Esophagus muscularis mucosa (tissue), 4 donors: Measurements from ENCODE around the gene PRKCD. TPM values are rescaled to one million over a fixed set of nuclear protein-coding genes. Genes with fewer than 3 reads are reported as not detected.

Experiments
- DNase-seq: peaks from one replicate; pipeline ENCODE4 v3.0.0-alpha.2; 2017; ENCODE audit errors: extremely low spot score
- H3K27ac ChIP-seq, 4 donors: fragments of 200-600 bp; sonication (generic); replicated peaks in 1 of 4; 1 replicate in 3 of 4; 2 replicates in 1 of 4; pipeline ENCODE4 v1.5.1; 2016 to 2019; ENCODE audit warnings: mild to moderate bottlenecking in 1 of 4
- H3K27me3 ChIP-seq, 4 donors: fragments of 200-600 bp; sonication (generic); one replicate each; pipeline versions ENCODE4 v1.5.1 to v1.6.0; 2016 to 2019
- H3K36me3 ChIP-seq, 4 donors: fragments of 200-600 bp; sonication (generic); one replicate each; pipeline ENCODE4 v1.5.1; 2016 to 2019
- H3K4me1 ChIP-seq, 4 donors: fragments of 200-600 bp; sonication (generic); one replicate each; pipeline ENCODE4 v1.5.1; 2016 to 2019
- H3K4me3 ChIP-seq, 4 donors: fragments of 200-600 bp; sonication (generic); 1 replicate in 2 of 4; 2 replicates in 2 of 4; pipeline ENCODE4 v1.5.1; 2016 to 2019; ENCODE audit warnings: mild to moderate bottlenecking in 4 of 4, moderate library complexity in 1 of 4
- H3K9me3 ChIP-seq, 4 donors: fragments of 200-600 bp; sonication (generic); 1 replicate in 3 of 4; 2 replicates in 1 of 4; pipeline ENCODE4 v1.5.1; 2016 to 2019
- EP300 ChIP-seq: sonication (generic); formaldehyde crosslinking; IDR thresholded peaks from one replicate; pipeline ENCODE4 v1.6.1; 2017; ENCODE audit warnings: antibody characterized with exemption
- POLR2A ChIP-seq: fragments of 450-650 bp; IDR thresholded peaks from one replicate; pipeline ENCODE4 v1.6.1; 2017; ENCODE audit warnings: antibody characterized with exemption, moderate library complexity, mild to moderate bottlenecking, low read depth
- POLR2AphosphoS5 ChIP-seq, 2 donors: sonication (generic); formaldehyde crosslinking; IDR thresholded peaks; one replicate each; pipeline ENCODE4 v1.6.1; 2017; ENCODE audit warnings: antibody characterized with exemption in 2 of 2
- WGBS: methylation state at CpG from one replicate; pipeline ENCODE4 v1.1.5; 2018; 5-methylcytosine and 5-hydroxymethylcytosine counted together
- intact Hi-C: fragments of 100-400 bp; cut with DNase I; formaldehyde crosslinking; loops from one replicate; pipeline ENCODE4 v1.15.1; 2023
- total RNA-seq, 4 donors: library from RNA; depleted of rRNA; stranded (reverse); fragments of >200 nt; gene quantifications; one replicate each; pipeline versions ENCODE4 v1.1.0 to v1.2.1, GENCODE V29; 2016
- TF ChIP-seq, protein P1 (sequence below), 3 experiments: fragments of 200-600 bp in 2 of 3; fragments of 450-650 bp in 1 of 3; sonication (generic) in 2 of 3; IDR thresholded peaks; one replicate each; pipeline ENCODE4 v1.5.1; 2017 to 2019; ENCODE audit warnings: antibody characterized with exemption in 3 of 3, mild to moderate bottlenecking in 2 of 3, moderate library complexity in 1 of 3

The PRKCD gene
- total RNA-seq, 4 donors from 2014 or later: 7.0 to 16.7 (median 12.4) TPM

DNA sequence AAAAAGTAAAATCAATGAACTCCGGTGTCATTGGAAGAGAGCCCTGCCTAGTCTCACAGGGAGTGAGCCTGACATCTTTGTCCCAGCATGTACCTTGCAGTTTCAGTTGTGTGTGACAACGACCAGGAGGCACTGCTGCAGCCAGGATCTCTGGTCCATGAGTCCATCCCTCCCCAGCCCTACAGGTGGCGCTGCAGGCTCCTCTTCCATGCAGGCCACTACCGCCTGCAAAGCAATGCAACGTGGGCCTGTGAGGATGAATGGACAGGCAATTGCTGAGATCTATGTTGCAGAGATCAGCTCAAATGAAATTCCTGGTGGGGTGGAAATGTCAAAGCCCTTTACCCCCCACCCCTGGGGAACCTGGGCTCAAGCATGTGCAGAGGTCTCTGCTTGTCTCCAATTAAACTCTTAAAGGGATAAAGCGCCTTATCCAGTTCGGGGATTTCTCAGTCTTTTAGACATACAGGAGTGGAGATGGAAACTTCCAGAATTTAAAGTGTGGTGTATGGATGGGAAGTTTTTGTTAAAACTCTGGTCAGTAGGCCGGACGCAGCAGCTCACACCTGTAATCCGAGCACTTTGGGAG, 59.0 kb downstream of the PRKCD start:
- 44% methylated on average over 10 of the region's 10 CpGs for WGBS
- no peak for TF ChIP-seq POLR2A
- peak; percentile 36 to 53 for TF ChIP-seq POLR2AphosphoS5 (IDR thresholded peaks at IDR 0.05)
- TF ChIP-seq, protein P1, sequence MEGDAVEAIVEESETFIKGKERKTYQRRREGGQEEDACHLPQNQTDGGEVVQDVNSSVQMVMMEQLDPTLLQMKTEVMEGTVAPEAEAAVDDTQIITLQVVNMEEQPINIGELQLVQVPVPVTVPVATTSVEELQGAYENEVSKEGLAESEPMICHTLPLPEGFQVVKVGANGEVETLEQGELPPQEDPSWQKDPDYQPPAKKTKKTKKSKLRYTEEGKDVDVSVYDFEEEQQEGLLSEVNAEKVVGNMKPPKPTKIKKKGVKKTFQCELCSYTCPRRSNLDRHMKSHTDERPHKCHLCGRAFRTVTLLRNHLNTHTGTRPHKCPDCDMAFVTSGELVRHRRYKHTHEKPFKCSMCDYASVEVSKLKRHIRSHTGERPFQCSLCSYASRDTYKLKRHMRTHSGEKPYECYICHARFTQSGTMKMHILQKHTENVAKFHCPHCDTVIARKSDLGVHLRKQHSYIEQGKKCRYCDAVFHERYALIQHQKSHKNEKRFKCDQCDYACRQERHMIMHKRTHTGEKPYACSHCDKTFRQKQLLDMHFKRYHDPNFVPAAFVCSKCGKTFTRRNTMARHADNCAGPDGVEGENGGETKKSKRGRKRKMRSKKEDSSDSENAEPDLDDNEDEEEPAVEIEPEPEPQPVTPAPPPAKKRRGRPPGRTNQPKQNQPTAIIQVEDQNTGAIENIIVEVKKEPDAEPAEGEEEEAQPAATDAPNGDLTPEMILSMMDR (IDR thresholded peaks at IDR 0.05): peak; percentile 82 to 90 (median 86)
- no peak for TF ChIP-seq EP300
- Histone ChIP-seq H3K4me3 (no peak overlapping the region), H3K27me3 (no peaks in the 10 kb centered on the region), H3K9me3 (no peaks in the 10 kb centered on the region), H3K27ac (no peak overlapping the region), H3K36me3 (peaks cover 18 to 24% (median 22%) of the 10 kb centered on the region in 4 donors), H3K4me1 (peaks cover 0 to 6% (median 2%) of the 10 kb centered on the region in 4 donors)
- intact Hi-C loops: loop anchor here (5.0 kb wide), 1 partner anchor 492 kb away; no protein-coding TSS in a partner anchor
- DNase-seq: no peak

DNA sequence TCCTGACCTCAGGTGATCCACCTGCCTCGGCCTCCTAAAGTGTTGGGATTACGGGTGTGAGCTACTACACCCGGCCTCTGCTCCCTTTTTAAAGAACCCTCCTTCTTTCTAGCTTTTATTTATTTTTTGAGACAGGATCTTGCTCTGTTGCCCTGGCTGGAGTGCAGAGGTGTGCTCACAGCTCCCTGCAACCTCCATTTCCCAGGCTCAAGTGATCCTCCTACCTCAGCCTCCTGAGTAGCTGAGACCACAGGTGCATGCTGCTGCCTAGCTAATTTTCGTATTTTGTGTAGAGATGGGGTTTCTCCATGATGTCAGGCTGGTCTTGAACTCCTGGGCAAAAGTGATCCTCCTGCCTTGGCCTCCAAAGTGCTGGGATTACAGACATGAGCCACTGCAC, 60.3 kb downstream of the PRKCD start:
- Histone ChIP-seq H3K4me1 (peaks cover 0 to 6% (median 2%) of the 10 kb centered on the region in 4 donors), H3K9me3 (no peaks in the 10 kb centered on the region), H3K4me3 (no peak overlapping the region), H3K36me3 (peaks cover 31 to 38% (median 36%) of the 10 kb centered on the region in 4 donors), H3K27ac (no peak overlapping the region), H3K27me3 (no peaks in the 10 kb centered on the region)
- WGBS: 90% methylated on average over 4 of the region's 4 CpGs
- intact Hi-C loops: loop anchor here (5.0 kb wide), 1 partner anchor 491 kb away; no protein-coding TSS in a partner anchor
- no peak for DNase-seq
- TF ChIP-seq POLR2AphosphoS5 (IDR thresholded peaks at IDR 0.05) (no peak), POLR2A (no peak), EP300 (no peak)
- TF ChIP-seq, protein P1 (IDR thresholded peaks at IDR 0.05): no peak

DNA sequence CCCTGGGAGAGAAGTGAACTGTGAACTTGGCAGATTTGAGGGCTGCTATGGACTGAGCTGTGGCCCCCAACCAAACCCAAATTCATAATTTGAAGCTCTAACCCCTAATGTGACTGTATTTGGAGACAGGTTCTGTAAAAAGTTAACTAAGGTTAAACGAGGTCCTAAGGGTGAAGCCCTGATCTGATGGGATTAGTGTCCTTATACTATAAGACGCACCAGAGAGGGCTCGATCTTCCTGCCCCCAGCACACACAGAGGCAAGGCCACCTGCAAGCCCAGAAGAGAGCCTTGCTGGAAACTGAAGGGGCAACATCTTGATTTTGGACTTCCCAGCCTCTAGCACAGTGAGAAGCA, 60.8 kb downstream of the PRKCD start:
- no peaks in the 10 kb centered on the region for H3K27me3 ChIP-seq
- H3K4me1 ChIP-seq: peaks cover 0 to 6% (median 2%) of the 10 kb centered on the region in 4 donors
- peaks cover 36 to 42% (median 40%) of the 10 kb centered on the region in 4 donors for H3K36me3 ChIP-seq
- intact Hi-C loops: loop anchor here (5.0 kb wide), 1 partner anchor 490 kb away; no protein-coding TSS in a partner anchor
- 86% methylated on average over 1 of the region's 3 CpGs for WGBS
- H3K4me3 ChIP-seq: no peak overlapping the region
- no peak for DNase-seq
- no peak for TF ChIP-seq EP300
- no peak for TF ChIP-seq POLR2A
- TF ChIP-seq, protein P1 (IDR thresholded peaks at IDR 0.05): no peak
- TF ChIP-seq POLR2AphosphoS5 (IDR thresholded peaks at IDR 0.05): no peak
- H3K9me3 ChIP-seq: no peaks in the 10 kb centered on the region
- H3K27ac ChIP-seq: peak overlapping the region in 1 of 4 donors; percentile 15

DNA sequence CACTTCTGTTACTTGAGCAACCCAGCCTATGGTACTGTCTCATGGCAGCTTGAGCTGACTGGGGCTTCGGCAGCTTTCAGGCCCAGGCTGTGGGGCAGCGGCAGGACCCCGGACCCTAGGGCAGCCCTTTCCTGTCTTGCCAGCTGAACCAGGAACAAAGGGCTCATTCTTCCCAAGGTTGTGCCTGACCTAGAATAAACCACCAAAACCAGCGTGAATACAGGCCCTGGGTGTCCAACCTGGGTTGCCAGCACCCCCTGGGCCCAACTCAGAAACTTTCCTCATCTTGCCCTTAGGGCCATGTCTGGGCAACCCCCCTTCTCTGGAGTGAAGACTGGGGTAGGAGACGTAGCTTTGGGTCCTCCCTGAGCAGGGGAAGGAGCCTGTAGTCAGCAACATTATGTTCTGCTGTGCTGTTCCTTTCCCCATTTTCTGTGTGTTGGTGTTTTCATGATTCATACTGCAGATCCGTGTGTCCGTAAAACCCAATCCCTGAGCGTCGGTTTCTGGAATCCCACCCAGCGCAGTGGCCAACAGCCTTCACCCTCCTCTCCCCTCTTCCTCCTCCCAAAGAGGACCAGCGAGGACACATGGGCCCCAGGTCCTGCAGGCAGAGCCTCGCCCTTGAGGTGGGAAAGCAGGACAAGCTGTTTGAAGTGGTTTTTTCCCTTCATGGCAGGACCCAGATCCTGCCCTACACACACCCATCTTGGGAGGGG, 61.3 kb downstream of the PRKCD start:
- Histone ChIP-seq H3K36me3 (peaks cover 41 to 48% (median 46%) of the 10 kb centered on the region in 4 donors), H3K4me1 (peaks cover 0 to 6% (median 2%) of the 10 kb centered on the region in 4 donors), H3K27me3 (no peaks in the 10 kb centered on the region), H3K9me3 (no peaks in the 10 kb centered on the region), H3K4me3 (no peak overlapping the region), H3K27ac (peak overlapping the region in 1 of 4 donors; percentile 15)
- 92% methylated on average over 7 of the region's 12 CpGs for WGBS
- TF ChIP-seq POLR2AphosphoS5 (IDR thresholded peaks at IDR 0.05) (peak in 1 of 2 donors; percentile 31), EP300 (no peak), POLR2A (no peak)
- TF ChIP-seq, protein P1 (IDR thresholded peaks at IDR 0.05): no peak
- DNase-seq: no peak
- intact Hi-C loops: loop anchor here (5.0 kb wide), 1 partner anchor 490 kb away; no protein-coding TSS in a partner anchor
